GM12878 (cell line): ENCODE data around the gene OR8B2. TPM values are rescaled to one million over a fixed set of nuclear protein-coding genes. Genes with fewer than 3 reads are reported as not detected.

Source experiments
- ATAC-seq: fragments of 200-7000 bp; cut with Tn5 transposase; 3 replicates; pipeline ENCODE4 v1.9.1; 2020; ENCODE audit warnings: mild to moderate bottlenecking, moderate library complexity
- BruUV-seq: library from RNA; stranded (reverse); fragments of 400-500 nt; replicated peaks from 2 replicates; lab custom pipeline; 2021; lab: Mats Ljungman, UMichigan
- CTCF ChIA-PET: fragments of 300-600 bp; sonication (Branson Sonifier 250); formaldehyde crosslinking; extraction: SDS; loops from one replicate; lab custom pipeline; 2021; ENCODE audit warnings: inconsistent platforms; lab: Yijun Ruan, JAX
- POLR2A ChIA-PET: fragments of 350-600 bp; formaldehyde crosslinking; extraction: SDS; loops from one replicate; lab custom pipeline; 2021; ENCODE audit warnings: inconsistent platforms; lab: Charles Lee
- RAD21 ChIA-PET: fragments of 300-600 bp; sonication (Branson Sonifier 250); formaldehyde crosslinking; loops from one replicate; lab custom pipeline; 2023; ENCODE audit warnings: antibody characterized with exemption; ENCODE audit not compliant: unreplicated experiment; lab: Charles Lee
- SMC1A ChIA-PET: fragments of 300-600 bp; sonication (Branson Sonifier 250); formaldehyde crosslinking; loops from one replicate; lab custom pipeline; 2023; ENCODE audit not compliant: unreplicated experiment, uncharacterized antibody; lab: Charles Lee
- DNase-seq: peaks from one replicate; pipeline ENCODE4 v3.0.0-alpha.2; 2011; ENCODE audit warnings: low read depth, low spot score
- FAIRE-seq: peaks from 3 replicates; lab custom pipeline; 2011; peaks lifted over from hg19 to GRCh38; lab: Jason Lieb, UNC
- H2AFZ ChIP-seq: 2 replicates; pipeline ENCODE4 v1.6.0; 2011; ENCODE audit warnings: low read depth, low read length, control low read depth; ENCODE audit not compliant: control insufficient read depth
- H3K27ac ChIP-seq: 2 replicates; pipeline ENCODE4 v1.5.1; 2011; ENCODE audit warnings: control low read depth; ENCODE audit not compliant: control insufficient read depth, insufficient read depth
- H3K27me3 ChIP-seq, 2 experiments: replicated peaks in 1 of 2; 2 replicates each; pipeline versions ENCODE4 v1.6.0 to v1.6.1; 2011; ENCODE audit warnings: low read length in 1 of 2; ENCODE audit not compliant: control insufficient read depth in 2 of 2, insufficient read depth in 2 of 2
- H3K36me3 ChIP-seq, 2 experiments: 2 replicates each; pipeline ENCODE4 v1.5.1; 2011; ENCODE audit warnings: low read length in 1 of 2; ENCODE audit not compliant: control insufficient read depth in 2 of 2, insufficient read depth in 2 of 2
- H3K4me1 ChIP-seq: 2 replicates; pipeline ENCODE4 v1.6.1; 2011; ENCODE audit warnings: mild to moderate bottlenecking, low read length, moderate library complexity, mixed read lengths; ENCODE audit not compliant: control insufficient read depth, insufficient read depth
- H3K4me2 ChIP-seq: 2 replicates; pipeline ENCODE4 v1.6.0; 2011; ENCODE audit warnings: control low read depth; ENCODE audit not compliant: control insufficient read depth, insufficient read depth
- H3K4me3 ChIP-seq: fragments of 200-600 bp; sonication (generic); 2 replicates; pipeline ENCODE4 v1.5.1; 2016
- H3K79me2 ChIP-seq: 2 replicates; pipeline ENCODE4 v1.6.0; 2011; ENCODE audit warnings: low read length; ENCODE audit not compliant: control insufficient read depth, insufficient read depth
- H3K9ac ChIP-seq: 2 replicates; pipeline ENCODE4 v1.8.0; 2011; ENCODE audit warnings: low read length, control low read depth, mixed read lengths; ENCODE audit not compliant: control insufficient read depth, insufficient read depth
- H3K9me3 ChIP-seq: replicated peaks from 3 replicates; pipeline ENCODE4 v1.5.1; 2011; ENCODE audit warnings: mild to moderate bottlenecking, low read length; ENCODE audit not compliant: control insufficient read depth, insufficient read depth
- H4K20me1 ChIP-seq: 2 replicates; pipeline ENCODE4 v1.6.0; 2011; ENCODE audit not compliant: control insufficient read depth, insufficient read depth
- BHLHE40 ChIP-seq, 2 experiments: fragments of 450-650 bp in 1 of 2; IDR thresholded peaks; 2 replicates each; pipeline ENCODE4 v1.6.1; 2011 to 2017; ENCODE audit warnings: low read depth in 2 of 2, borderline replicate concordance in 1 of 2, improper control_type of control experiment in 1 of 2, low read length in 1 of 2, mild to moderate bottlenecking in 1 of 2
- E2F8 ChIP-seq: fragments of 450-650 bp; IDR thresholded peaks from 2 replicates; pipeline ENCODE4 v1.6.1; 2018; ENCODE audit warnings: mild to moderate bottlenecking, low read depth, moderate library complexity; ENCODE audit not compliant: partially characterized antibody
- EGR1 ChIP-seq, 2 experiments: IDR thresholded peaks; 1 replicate in 1 of 2; 2 replicates in 1 of 2; pipeline ENCODE4 v1.6.1; 2011 to 2012; ENCODE audit warnings: low read depth in 2 of 2, low read length in 2 of 2, borderline replicate concordance in 1 of 2, mild to moderate bottlenecking in 1 of 2, moderate library complexity in 1 of 2
- ESRRA ChIP-seq: IDR thresholded peaks from 2 replicates; pipeline ENCODE4 v1.6.1; 2012; ENCODE audit warnings: mild to moderate bottlenecking, low read length, improper control_type of control experiment
- FOS ChIP-seq: IDR thresholded peaks from 3 replicates; pipeline ENCODE4 v1.6.1; 2011; ENCODE audit warnings: borderline replicate concordance; ENCODE audit not compliant: insufficient read length; ENCODE audit errors: extremely low read depth
- GATAD2B ChIP-seq: fragments of 450-650 bp; conservative IDR thresholded peaks from 2 replicates; pipeline ENCODE4 v1.6.1; 2017; ENCODE audit warnings: low read depth, mild to moderate bottlenecking, moderate library complexity
- MYC ChIP-seq: IDR thresholded peaks from 2 replicates; pipeline ENCODE4 v1.6.1; 2011; ENCODE audit warnings: mild to moderate bottlenecking, low read length, moderate library complexity, inconsistent platforms; ENCODE audit not compliant: insufficient read depth, insufficient replicate concordance, insufficient read length, severe bottlenecking
- POLR2A ChIP-seq: IDR thresholded peaks from 2 replicates; pipeline ENCODE4 v1.6.1; 2011; ENCODE audit warnings: low read depth, mild to moderate bottlenecking, low read length
- RFX5 ChIP-seq: IDR thresholded peaks from 2 replicates; pipeline ENCODE4 v1.6.1; 2011; ENCODE audit warnings: low read depth, low read length, improper control_type of control experiment
- TAF1 ChIP-seq: IDR thresholded peaks from 2 replicates; pipeline ENCODE4 v1.6.1; 2011; ENCODE audit warnings: mild to moderate bottlenecking, low read depth, low read length, borderline replicate concordance
- TCF12 ChIP-seq: IDR thresholded peaks from 2 replicates; pipeline ENCODE4 v1.6.1; 2011; ENCODE audit warnings: low read depth, mild to moderate bottlenecking, low read length
- ZBTB11 ChIP-seq: fragments of 450-650 bp; formaldehyde crosslinking; IDR thresholded peaks from 2 replicates; pipeline ENCODE4 v1.5.0; 2022; ENCODE audit warnings: mild to moderate bottlenecking, missing genetic modification characterization
- ZBTB4 ChIP-seq: fragments of 450-650 bp; formaldehyde crosslinking; IDR thresholded peaks from 2 replicates; pipeline ENCODE4 v1.4.0; 2022; ENCODE audit warnings: mild to moderate bottlenecking, moderate library complexity
- ZNF622 ChIP-seq: fragments of 450-650 bp; IDR thresholded peaks from 2 replicates; pipeline ENCODE4 v1.6.1; 2017; ENCODE audit warnings: mild to moderate bottlenecking, inconsistent platforms
- WGBS: methylation state at CpG from one replicate; pipeline ENCODE4 v1.1.6; 2016; ENCODE audit warnings: low lambda C conversion rate; ENCODE audit not compliant: insufficient replicate concordance, insufficient coverage; ENCODE audit errors: missing lambda C conversion rate; 5-methylcytosine and 5-hydroxymethylcytosine counted together
- in situ Hi-C: fragments of 300-500 bp; cut with MboI; formaldehyde crosslinking; loops from 9 replicates; pipeline ENCODE4 v1.14.3; 2018; ENCODE audit warnings: mixed read lengths
- intact Hi-C: fragments of 100-400 bp; cut with micrococcal nuclease; formaldehyde crosslinking; loops from one replicate; pipeline ENCODE4 v1.14.2; 2022; ENCODE audit not compliant: unreplicated experiment
- polyA plus RNA-seq, 11 experiments: library from polyadenylated mRNA; depleted of rRNA in 4 of 11; unstranded in 6 of 11; stranded (reverse) in 5 of 11; fragments of >200 nt; fragmentation: Nextera tagmentation in 4 of 11; fragmentation: Illumina TruSeq in 1 of 11; extraction: Ambion mirVana in 4 of 11; extraction: Trizol in 1 of 11; gene quantifications; 1 replicate in 1 of 11; 2 replicates in 10 of 11; pipeline versions ENCODE4 v1.2.1 to v1.2.3, GENCODE V29; 2011 to 2016; ENCODE audit warnings: inconsistent platforms in 2 of 11, missing spikeins in 2 of 11, low read depth in 1 of 11
- total RNA-seq, 4 experiments: library from RNA; depleted of rRNA in 3 of 4; stranded (reverse); fragments of >200 nt in 3 of 4; fragmentation: Illumina TruSeq in 1 of 4; extraction: Trizol in 1 of 4; gene quantifications; 2 replicates each; pipeline versions ENCODE4 v1.2.1 to v1.2.3, GENCODE V29; 2013 to 2021

Gene OR8B2
- total and polyA plus RNA-seq, 10 of the 15 experiments (the other 5 are each of a cell fraction or from before 2014, with no cell fraction given): not detected

- Histone ChIP-seq H3K4me2 (no peak overlapping the region), H3K4me1 (no peaks in the 10 kb centered on the region), H3K9ac (no peak overlapping the region), H4K20me1 (no peaks in the 10 kb centered on the region), H3K36me3 (no peaks in the 10 kb centered on the region), H2AFZ (no peak overlapping the region), H3K79me2 (no peaks in the 10 kb centered on the region), H3K4me3 (no peak overlapping the region), H3K27me3 (0 out of 4 replicates have a peak, but pooled peaks cover 0 to 2% of the 10 kb centered on the region in 2 experiments), H3K27ac (no peak overlapping the region), H3K9me3 (no peaks in the 10 kb centered on the region)
- ATAC-seq (no peak), DNase-seq (no peak), FAIRE-seq (no peak)
- WGBS: 18% methylated on average over 7 of the region's 7 CpGs
- CTCF ChIA-PET: interaction anchor here (1.2 to 3.4 kb wide), 2 partner anchors 8 kb away, joined by 3 to 18 read pairs; no protein-coding TSS in a partner anchor
- no TSS peak for BruUV-seq
- in situ Hi-C loops: loop anchor here (25.0 kb wide), 1 partner anchor 427 kb away; no protein-coding TSS in a partner anchor
- SMC1A ChIA-PET: interaction anchor here (0.7 kb wide), 1 partner anchor 346 kb away, joined by 3 read pairs; no protein-coding TSS in a partner anchor
- POLR2A ChIA-PET: no interaction called here
- intact Hi-C loops: no loop called here
- RAD21 ChIA-PET: no interaction called here
- TF ChIP-seq POLR2A: no peak
- TF ChIP-seq FOS: no peak
- no peak for TF ChIP-seq EGR1 (IDR thresholded peaks at IDR 0.05; ENCODE audit: borderline replicate concordance in 1 of 2, low read depth in 2 of 2, low read length in 2 of 2)
- no peak for TF ChIP-seq E2F8
- TF ChIP-seq TCF12: no peak
- TF ChIP-seq TAF1: no peak
- no peak for TF ChIP-seq GATAD2B
- no peak for TF ChIP-seq ZBTB4 (CRISPR knock-in tag)
- TF ChIP-seq RFX5: no peak
- TF ChIP-seq ZBTB11 (CRISPR knock-in tag): no peak
- no peak for TF ChIP-seq ZNF622
- TF ChIP-seq ESRRA: no peak
- no peak for TF ChIP-seq MYC
- no peak for TF ChIP-seq BHLHE40 (IDR thresholded peaks at IDR 0.05; ENCODE audit: borderline replicate concordance in 1 of 2, low read depth in 2 of 2, low read length in 1 of 2)
These were observed 25.6 kb upstream of the OR8B2 start for GRCh38 chr11:124409906-124410305.
